ENCODE results near the gene ZNF670.
"Not testable (repeated sequence)": the region's sequence is repeated elsewhere in the genome, so short reads cannot be mapped to it uniquely, and the experiment has no call there.

The ZNF670 gene

GRCh38 chr1:247078258-247079140 is at the start of gene ZNF670:
Gene ZNF670 (minus strand): TSS chr1:247078811. CDS start chr1:247078596, 215 bp downstream.
- peak; percentile 95 to 97 for DNase-seq

GRCh38 chr1:247127519-247128282 is 49.1 kb upstream of the ZNF670 start:
- DNase-seq, result peak; percentile 71 to 74

GRCh38 chr1:247126601-247127000 is 48.0 kb upstream of the ZNF670 start:
- DNase-seq, result not testable (repeated sequence)

GRCh38 chr1:247126166-247126565 is 47.6 kb upstream of the ZNF670 start:
- not testable (repeated sequence) for DNase-seq

GRCh38 chr1:247121382-247121781 is 42.8 kb upstream of the ZNF670 start:
- no peak for DNase-seq

- DNase-seq, result not testable (repeated sequence)
Observed at GRCh38 chr1:247120408-247120668, 41.7 kb upstream of the ZNF670 start.

- DNase-seq, result no peak
Observed at GRCh38 chr1:247119600-247120407, 41.2 kb upstream of the ZNF670 start.

- DNase-seq, result peak; percentile 14 to 38
Observed at GRCh38 chr1:247118946-247119446, 40.4 kb upstream of the ZNF670 start.

GRCh38 chr1:247115545-247115944 is 36.9 kb upstream of the ZNF670 start:
- no peak for DNase-seq

- DNase-seq, result no peak
Observed at GRCh38 chr1:247115141-247115510, 36.5 kb upstream of the ZNF670 start.

GRCh38 chr1:247114351-247115140 is 35.9 kb upstream of the ZNF670 start:
- DNase-seq, result no peak

GRCh38 chr1:247113733-247114271 is 35.2 kb upstream of the ZNF670 start:
- DNase-seq, result no peak

- DNase-seq, result no peak
Observed at GRCh38 chr1:247113094-247113497, 34.5 kb upstream of the ZNF670 start.

GRCh38 chr1:247112479-247112781 is 33.8 kb upstream of the ZNF670 start:
- DNase-seq, result no peak

GRCh38 chr1:247111700-247112478 is 33.3 kb upstream of the ZNF670 start:
- DNase-seq, result no peak

GRCh38 chr1:247111259-247111699 is 32.7 kb upstream of the ZNF670 start:
- DNase-seq, result no peak

- no peak for DNase-seq
Observed at GRCh38 chr1:247110627-247111258, 32.1 kb upstream of the ZNF670 start.

- DNase-seq, result no peak
Observed at GRCh38 chr1:247107694-247108093, 29.1 kb upstream of the ZNF670 start.

- no peak for DNase-seq
Observed at GRCh38 chr1:247105966-247106365, 27.4 kb upstream of the ZNF670 start.

GRCh38 chr1:247104965-247105364 is 26.4 kb upstream of the ZNF670 start:
- no peak for DNase-seq

Measured in Kasumi-1 (cell line).